K562 (cell line): ENCODE measurements around the gene DSCAM. TPM values are rescaled to one million over a fixed set of nuclear protein-coding genes. Genes with fewer than 3 reads are reported as not detected.

Experiments used
- ATAC-seq: fragments of 200-7000 bp; cut with Tn5 transposase; 3 replicates; pipeline ENCODE4 v1.9.1; 2020; ENCODE audit warnings: moderate library complexity
- BruUV-seq: library from RNA; stranded (reverse); fragments of 400-500 nt; replicated peaks from 2 replicates; lab custom pipeline; 2021; lab: Mats Ljungman, UMichigan
- CTCF ChIA-PET: fragments of 300-600 bp; formaldehyde crosslinking; extraction: SDS; loops from one replicate; lab custom pipeline; 2021; ENCODE audit warnings: low intra/inter-chr PET ratio; lab: Yijun Ruan, JAX
- POLR2A ChIA-PET: fragments of 300-600, 350-650 bp; sonication (Branson Sonifier 250); formaldehyde crosslinking; extraction: SDS; loops from one replicate; lab custom pipeline; 2021; ENCODE audit warnings: antibody characterized with exemption, inconsistent platforms; lab: Yijun Ruan, JAX
- DNase-seq, 4 experiments: peaks; one replicate each; pipeline versions ENCODE4 v3.0.0 to v3.0.0-alpha.2; 2011 to 2018; ENCODE audit warnings: low spot score in 3 of 4, mixed read lengths in 3 of 4; ENCODE audit errors: extremely low read depth in 1 of 4
- FAIRE-seq: peaks from 2 replicates; lab custom pipeline; 2011; peaks lifted over from hg19 to GRCh38; lab: Jason Lieb, UNC
- H2AFZ ChIP-seq: 2 replicates; pipeline ENCODE4 v1.6.0; 2011; ENCODE audit warnings: low read depth, low read length, control low read depth, inconsistent platforms
- H3K27ac ChIP-seq: fragments of 200-600 bp; 3 replicates; pipeline ENCODE4 v1.8.0; 2011; ENCODE audit warnings: low read depth, mild to moderate bottlenecking, control low read depth, inconsistent platforms, low read length, moderate library complexity, mixed read lengths; ENCODE audit errors: extremely low read depth
- H3K27me3 ChIP-seq, 2 experiments: fragments of 300-600 bp in 1 of 2; 2 replicates in 1 of 2; 3 replicates in 1 of 2; pipeline versions ENCODE4 v1.6.0 to v1.8.0; 2011; ENCODE audit warnings: inconsistent platforms in 2 of 2, low read length in 2 of 2, mild to moderate bottlenecking in 1 of 2, mixed read lengths in 1 of 2, moderate library complexity in 1 of 2; ENCODE audit not compliant: control insufficient read depth in 2 of 2, insufficient read depth in 2 of 2
- H3K36me3 ChIP-seq: fragments of 300-600 bp; 3 replicates; pipeline ENCODE4 v1.8.0; 2011; ENCODE audit warnings: mild to moderate bottlenecking, low read length, inconsistent platforms; ENCODE audit not compliant: control insufficient read depth, insufficient read depth
- H3K4me1 ChIP-seq, 2 experiments: fragments of 200-600 bp in 1 of 2; replicated peaks in 1 of 2; 2 replicates in 1 of 2; 3 replicates in 1 of 2; pipeline versions ENCODE4 v1.5.1 to v1.8.0; 2011; ENCODE audit warnings: inconsistent platforms in 2 of 2, low read length in 2 of 2, mild to moderate bottlenecking in 1 of 2, mixed read lengths in 1 of 2, moderate library complexity in 1 of 2; ENCODE audit not compliant: control insufficient read depth in 2 of 2, insufficient read depth in 2 of 2
- H3K4me2 ChIP-seq: 2 replicates; pipeline ENCODE4 v1.6.1; 2011; ENCODE audit warnings: low read length, control low read depth, inconsistent platforms, mixed read lengths; ENCODE audit not compliant: insufficient read depth
- H3K4me3 ChIP-seq: fragments of 200-600 bp; sonication (generic), shearing (Covaris generic); 2 replicates; pipeline ENCODE4 v1.5.1; 2016; ENCODE audit warnings: control low read depth, inconsistent platforms
- H3K79me2 ChIP-seq: fragments of 200-600 bp; 3 replicates; pipeline ENCODE4 v1.8.0; 2011; ENCODE audit warnings: low read length, inconsistent platforms; ENCODE audit not compliant: control insufficient read depth, insufficient read depth
- H3K9ac ChIP-seq, 2 experiments: 2 replicates each; pipeline versions ENCODE4 v1.6.0 to v1.6.1; 2011; ENCODE audit warnings: low read depth in 2 of 2, low read length in 2 of 2, control low read depth in 1 of 2, inconsistent platforms in 1 of 2, mild to moderate bottlenecking in 1 of 2, mixed read lengths in 1 of 2; ENCODE audit not compliant: insufficient read depth in 1 of 2
- H3K9me1 ChIP-seq: one replicate; pipeline ENCODE4 v1.6.0; 2011; ENCODE audit warnings: inconsistent platforms, mild to moderate bottlenecking, low read length, moderate library complexity; ENCODE audit not compliant: control insufficient read depth, insufficient read depth
- H3K9me3 ChIP-seq: replicated peaks from 2 replicates; pipeline ENCODE4 v1.5.1; 2011; ENCODE audit warnings: low read depth, low read length, inconsistent platforms; ENCODE audit not compliant: control insufficient read depth, insufficient read depth
- H4K20me1 ChIP-seq: replicated peaks from 2 replicates; pipeline ENCODE4 v1.6.1; 2011; ENCODE audit warnings: low read length, inconsistent platforms, mixed read lengths; ENCODE audit not compliant: control insufficient read depth, insufficient read depth
- BRD9 ChIP-seq: fragments of 450-650 bp; IDR thresholded peaks from 2 replicates; pipeline ENCODE4 v1.6.1; 2018; ENCODE audit warnings: low read depth; ENCODE audit not compliant: partially characterized antibody
- ELF4 ChIP-seq: fragments of 450-650 bp; formaldehyde crosslinking; IDR thresholded peaks from 2 replicates; pipeline ENCODE4 v1.4.0; 2022; ENCODE audit warnings: missing genetic modification characterization
- ESRRB ChIP-seq: fragments of 250-450 bp; sonication (Bioruptor Pico); IDR thresholded peaks from 2 replicates; pipeline ENCODE4 v1.5.0; 2020; ENCODE audit warnings: mild to moderate bottlenecking, moderate library complexity, borderline replicate concordance
- IRF1 ChIP-seq: sonication (generic); formaldehyde crosslinking; IDR thresholded peaks from 2 replicates; pipeline ENCODE4 v1.8.0; 2022; ENCODE audit warnings: missing genetic modification reagents, mild to moderate bottlenecking, borderline replicate concordance
- NFRKB ChIP-seq: fragments of 450-650 bp; IDR thresholded peaks from 2 replicates; pipeline ENCODE4 v1.6.1; 2016; ENCODE audit warnings: low read depth
- SAP30 ChIP-seq: fragments of 200-600 bp; sonication (generic); IDR thresholded peaks from 2 replicates; pipeline ENCODE4 v1.6.1; 2012; ENCODE audit warnings: borderline replicate concordance, low read depth, mild to moderate bottlenecking, moderate library complexity, low read length, control low read depth, inconsistent platforms; ENCODE audit not compliant: insufficient read depth, poor library complexity, severe bottlenecking
- SMAD4 ChIP-seq: fragments of 250-450 bp; sonication (Bioruptor Pico); conservative IDR thresholded peaks from 2 replicates; pipeline ENCODE4 v1.8.0; 2021; ENCODE audit warnings: inconsistent platforms, mild to moderate bottlenecking, moderate library complexity
- in situ Hi-C: fragments of 300-500 bp; cut with MboI; formaldehyde crosslinking; loops from 4 replicates; pipeline ENCODE4 v1.15.0; 2018; ENCODE audit warnings: inconsistent platforms, mixed read lengths
- intact Hi-C: fragments of 100-400 bp; cut with micrococcal nuclease; formaldehyde crosslinking; loops from 2 replicates; pipeline ENCODE4 v1.14.2; 2022
- polyA plus RNA-seq, 8 experiments: library from polyadenylated mRNA; depleted of rRNA in 4 of 8; stranded (reverse) in 5 of 8; unstranded in 3 of 8; fragments of >200 nt; fragmentation: Nextera tagmentation in 2 of 8; fragmentation: Illumina TruSeq in 1 of 8; extraction: Ambion mirVana in 2 of 8; extraction: Trizol in 1 of 8; gene quantifications; 2 replicates each; pipeline versions ENCODE4 v1.2.1 to v1.2.3, GENCODE V29; 2011 to 2014; ENCODE audit warnings: inconsistent platforms in 1 of 8, missing spikeins in 1 of 8
- total RNA-seq, 7 experiments: library from RNA; depleted of rRNA in 6 of 7; stranded (reverse); fragments of >200 nt in 6 of 7; fragmentation: Illumina TruSeq in 2 of 7; extraction: Trizol in 2 of 7; gene quantifications; 2 replicates each; pipeline versions ENCODE4 v1.2.1 to v1.2.3, GENCODE V29; 2011 to 2021; ENCODE audit warnings: low replicate concordance in 1 of 7
- TF ChIP-seq, protein P1 (sequence below): conservative IDR thresholded peaks from 2 replicates; pipeline ENCODE4 v1.6.1; 2011; ENCODE audit warnings: low read depth, mild to moderate bottlenecking, low read length; ENCODE audit not compliant: control insufficient read depth

Gene DSCAM
- total and polyA plus RNA-seq, 9 of the 15 experiments (the other 6 are each of a cell fraction or from before 2014, with no cell fraction given): not detected

DNA sequence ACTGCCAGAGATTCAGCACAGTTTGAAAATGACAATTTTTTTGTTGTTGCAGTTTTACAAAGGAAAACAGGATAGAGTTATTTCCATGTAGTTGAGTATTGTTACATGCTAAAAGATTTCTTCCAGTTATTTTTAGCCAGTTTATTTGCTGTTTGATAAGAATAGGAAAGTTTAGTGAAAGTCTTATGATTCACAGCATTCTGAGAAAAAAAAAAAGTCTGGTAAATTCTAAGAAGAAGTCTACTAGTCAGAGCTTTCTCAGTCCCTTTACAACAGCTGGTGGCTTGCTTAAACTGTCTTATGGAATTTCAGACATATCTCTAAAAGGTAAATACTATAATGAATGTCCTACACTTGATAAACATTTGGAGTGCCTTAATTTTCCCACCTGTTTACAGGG lies 341.7 kb downstream of the DSCAM start:
- Histone ChIP-seq H3K9me3 (peaks cover 1% of the 10 kb centered on the region; the same call in 1 of the 2 replicates), H3K36me3 (no peaks in the 10 kb centered on the region), H3K27ac (no peak overlapping the region), H3K79me2 (no peaks in the 10 kb centered on the region)
- no peak for DNase-seq
- no peak for TF ChIP-seq ELF4 (CRISPR knock-in tag)
- TF ChIP-seq ESRRB (CRISPR knock-in tag): no peak
- no peak for TF ChIP-seq SMAD4 (CRISPR knock-in tag)
- no peak for TF ChIP-seq NFRKB
- TF ChIP-seq SAP30: no peak
- TF ChIP-seq, protein P1, sequence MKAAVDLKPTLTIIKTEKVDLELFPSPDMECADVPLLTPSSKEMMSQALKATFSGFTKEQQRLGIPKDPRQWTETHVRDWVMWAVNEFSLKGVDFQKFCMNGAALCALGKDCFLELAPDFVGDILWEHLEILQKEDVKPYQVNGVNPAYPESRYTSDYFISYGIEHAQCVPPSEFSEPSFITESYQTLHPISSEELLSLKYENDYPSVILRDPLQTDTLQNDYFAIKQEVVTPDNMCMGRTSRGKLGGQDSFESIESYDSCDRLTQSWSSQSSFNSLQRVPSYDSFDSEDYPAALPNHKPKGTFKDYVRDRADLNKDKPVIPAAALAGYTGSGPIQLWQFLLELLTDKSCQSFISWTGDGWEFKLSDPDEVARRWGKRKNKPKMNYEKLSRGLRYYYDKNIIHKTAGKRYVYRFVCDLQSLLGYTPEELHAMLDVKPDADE: no peak
- TF ChIP-seq IRF1 (CRISPR knock-in tag): no peak
- TF ChIP-seq BRD9: no peak
- TF ChIP-seq, all 486 proteins: peak for 0
- ChIA-PET POLR2A (no interaction called here), CTCF (no interaction called here)
- ATAC-seq (no peak), FAIRE-seq (no peak)
- Histone ChIP-seq H3K9me1 (no peaks in the 10 kb centered on the region), H3K4me1 (no peaks in the 10 kb centered on the region), H3K27me3 (no peaks in the 10 kb centered on the region), H2AFZ (no peak overlapping the region), H3K4me3 (no peak overlapping the region), H3K9ac (no peak overlapping the region), H4K20me1 (no peaks in the 10 kb centered on the region), H3K4me2 (no peak overlapping the region)
- intact Hi-C loops: no loop called here
- in situ Hi-C loops: no loop called here
- BruUV-seq: no TSS peak
